ENCODE data around the gene LRRFIP2.

GRCh38 chr3:37217098-37217849 lies 42.9 kb upstream of the LRRFIP2 start:
- TF ChIP-seq, protein P1, sequence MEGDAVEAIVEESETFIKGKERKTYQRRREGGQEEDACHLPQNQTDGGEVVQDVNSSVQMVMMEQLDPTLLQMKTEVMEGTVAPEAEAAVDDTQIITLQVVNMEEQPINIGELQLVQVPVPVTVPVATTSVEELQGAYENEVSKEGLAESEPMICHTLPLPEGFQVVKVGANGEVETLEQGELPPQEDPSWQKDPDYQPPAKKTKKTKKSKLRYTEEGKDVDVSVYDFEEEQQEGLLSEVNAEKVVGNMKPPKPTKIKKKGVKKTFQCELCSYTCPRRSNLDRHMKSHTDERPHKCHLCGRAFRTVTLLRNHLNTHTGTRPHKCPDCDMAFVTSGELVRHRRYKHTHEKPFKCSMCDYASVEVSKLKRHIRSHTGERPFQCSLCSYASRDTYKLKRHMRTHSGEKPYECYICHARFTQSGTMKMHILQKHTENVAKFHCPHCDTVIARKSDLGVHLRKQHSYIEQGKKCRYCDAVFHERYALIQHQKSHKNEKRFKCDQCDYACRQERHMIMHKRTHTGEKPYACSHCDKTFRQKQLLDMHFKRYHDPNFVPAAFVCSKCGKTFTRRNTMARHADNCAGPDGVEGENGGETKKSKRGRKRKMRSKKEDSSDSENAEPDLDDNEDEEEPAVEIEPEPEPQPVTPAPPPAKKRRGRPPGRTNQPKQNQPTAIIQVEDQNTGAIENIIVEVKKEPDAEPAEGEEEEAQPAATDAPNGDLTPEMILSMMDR (IDR thresholded peaks at IDR 0.05) = no peak
- TF ChIP-seq POLR2AphosphoS5 (IDR thresholded peaks at IDR 0.05) (no peak), POLR2A (IDR thresholded peaks at IDR 0.05) (no peak), EP300 (IDR thresholded peaks at IDR 0.05) (no peak)

Measured in suprapubic skin (tissue), 4 donors.